CD14-positive monocyte (primary cell): ENCODE data around the gene ANKRD37. TPM values are rescaled to one million over a fixed set of nuclear protein-coding genes. Genes with fewer than 3 reads are reported as not detected.

Experiments
- DNase-seq, 3 donors: peaks; one replicate each; pipeline ENCODE4 v3.0.0-alpha.2; 2011 to 2022
- H2AFZ ChIP-seq: 2 replicates; pipeline ENCODE4 v1.6.0; 2012; ENCODE audit warnings: mild to moderate bottlenecking, low read depth, low read length, inconsistent platforms; ENCODE audit not compliant: insufficient read depth, poor library complexity, severe bottlenecking
- H3K27ac ChIP-seq, 2 donors: 1 replicate in 1 of 2; 2 replicates in 1 of 2; pipeline ENCODE4 v1.5.1; 2012 to 2013; ENCODE audit warnings: low read length in 2 of 2, control low read depth in 1 of 2, inconsistent platforms in 1 of 2, low read depth in 1 of 2, mild to moderate bottlenecking in 1 of 2
- H3K27me3 ChIP-seq, 2 donors: one replicate each; pipeline versions ENCODE4 v1.6.0 to v1.6.1; 2011 to 2013; ENCODE audit warnings: low read length in 2 of 2; ENCODE audit not compliant: control insufficient read depth in 2 of 2, insufficient read depth in 2 of 2
- H3K36me3 ChIP-seq, 2 donors: replicated peaks in 1 of 2; 1 replicate in 1 of 2; 2 replicates in 1 of 2; pipeline versions ENCODE4 v1.5.1 to v1.6.1; 2012 to 2013; ENCODE audit warnings: low read length in 2 of 2, control low read depth in 1 of 2, inconsistent platforms in 1 of 2, mild to moderate bottlenecking in 1 of 2; ENCODE audit not compliant: insufficient read depth in 2 of 2, control insufficient read depth in 1 of 2
- H3K4me1 ChIP-seq, 2 donors: 1 replicate in 1 of 2; 2 replicates in 1 of 2; pipeline versions ENCODE4 v1.5.1 to v1.6.1; 2012 to 2013; ENCODE audit warnings: low read length in 2 of 2, control low read depth in 1 of 2, inconsistent platforms in 1 of 2, mild to moderate bottlenecking in 1 of 2, moderate library complexity in 1 of 2; ENCODE audit not compliant: insufficient read depth in 2 of 2, control insufficient read depth in 1 of 2
- H3K4me2 ChIP-seq: replicated peaks from 2 replicates; pipeline ENCODE3; 2012; ENCODE audit warnings: low read length, moderate library complexity, mild to moderate bottlenecking; ENCODE audit not compliant: poor library complexity, severe bottlenecking; ENCODE audit errors: extremely low read depth
- H3K4me3 ChIP-seq, 3 experiments: fragments of 200-600 bp in 1 of 3; sonication (generic) in 1 of 3; replicated peaks in 1 of 3; 1 replicate in 2 of 3; 2 replicates in 1 of 3; pipeline ENCODE4 v1.5.1; 2011 to 2013; ENCODE audit warnings: low read length in 3 of 3, mild to moderate bottlenecking in 3 of 3, control low read depth in 2 of 3, low read depth in 2 of 3, inconsistent platforms in 1 of 3, moderate library complexity in 1 of 3
- H3K79me2 ChIP-seq: 2 replicates; pipeline ENCODE4 v1.6.0; 2012; ENCODE audit warnings: mild to moderate bottlenecking, control low read depth, inconsistent platforms, low read length, moderate library complexity; ENCODE audit not compliant: insufficient read depth
- H3K9ac ChIP-seq: 2 replicates; pipeline ENCODE4 v1.6.0; 2017; ENCODE audit warnings: low read length, mild to moderate bottlenecking; ENCODE audit not compliant: insufficient read depth, poor library complexity, severe bottlenecking
- H3K9me3 ChIP-seq, 2 donors: replicated peaks in 1 of 2; 1 replicate in 1 of 2; 2 replicates in 1 of 2; pipeline versions ENCODE4 v1.5.1 to v1.6.1; 2012 to 2013; ENCODE audit warnings: low read length in 2 of 2, control low read depth in 1 of 2; ENCODE audit not compliant: control insufficient read depth in 1 of 2, insufficient read depth in 1 of 2
- H4K20me1 ChIP-seq: 2 replicates; pipeline ENCODE4 v1.6.0; 2012; ENCODE audit warnings: mild to moderate bottlenecking, low read length, control low read depth, moderate library complexity; ENCODE audit not compliant: insufficient read depth
- H3K27ac Mint-ChIP-seq, 7 donors: one replicate each; pipeline ENCODE4 v1.8.0; 2020; ENCODE audit warnings: mild to moderate bottlenecking in 7 of 7, mixed read lengths in 7 of 7, moderate library complexity in 6 of 7, inconsistent platforms in 2 of 7
- H3K27me3 Mint-ChIP-seq, 3 donors: one replicate each; pipeline ENCODE4 v1.8.0; 2021 to 2022; ENCODE audit warnings: low read depth in 3 of 3, mild to moderate bottlenecking in 3 of 3, mixed read lengths in 3 of 3, moderate library complexity in 3 of 3, inconsistent platforms in 1 of 3
- H3K36me3 Mint-ChIP-seq, 2 donors: one replicate each; pipeline ENCODE4 v1.8.0; 2020; ENCODE audit warnings: mixed read lengths in 2 of 2, inconsistent platforms in 1 of 2, mild to moderate bottlenecking in 1 of 2
- H3K4me1 Mint-ChIP-seq: one replicate; pipeline ENCODE4 v1.8.0; 2020; ENCODE audit warnings: mild to moderate bottlenecking, mixed read lengths
- H3K4me3 Mint-ChIP-seq, 2 donors: one replicate each; pipeline ENCODE4 v1.8.0; 2020; ENCODE audit warnings: mild to moderate bottlenecking in 2 of 2, mixed read lengths in 2 of 2, moderate library complexity in 1 of 2
- H3K9me3 Mint-ChIP-seq, 7 donors: one replicate each; pipeline ENCODE4 v1.8.0; 2020 to 2022; ENCODE audit warnings: mixed read lengths in 7 of 7, mild to moderate bottlenecking in 6 of 7, moderate library complexity in 6 of 7, inconsistent platforms in 2 of 7
- CTCF ChIP-seq: fragments of 200-600 bp; IDR thresholded peaks from one replicate; pipeline ENCODE4 v1.8.0; 2022; ENCODE audit warnings: antibody characterized with exemption, mild to moderate bottlenecking
- WGBS: methylation state at CpG from one replicate; pipeline ENCODE4 v1.1.5; 2013; ENCODE audit warnings: missing lambda C conversion rate; ENCODE audit not compliant: insufficient coverage; 5-methylcytosine and 5-hydroxymethylcytosine counted together
- intact Hi-C, 2 donors: fragments of 100-400 bp; cut with micrococcal nuclease; formaldehyde crosslinking; loops; one replicate each; pipeline versions ENCODE4 v1.15.0 to v1.15.1; 2023
- polyA plus RNA-seq, 3 donors: library from polyadenylated mRNA; depleted of rRNA in 1 of 3; unstranded in 2 of 3; stranded (reverse) in 1 of 3; fragments of 300-500 nt in 2 of 3; fragments of >200 nt in 1 of 3; fragmentation: Illumina TruSeq in 2 of 3; gene quantifications; 1 replicate in 2 of 3; 2 replicates in 1 of 3; pipeline ENCODE4 v1.2.3, GENCODE V29; 2012 to 2021

ANKRD37 gene
- polyA plus RNA-seq, 3 donors: 4.2 to 6.5 (median 5.4) TPM

GRCh38 chr4:185399466-185399865, 2.8 kb downstream of the ANKRD37 start:
- Mint-ChIP-seq H3K27me3 (peaks cover 5 to 9% (median 6%) of the 10 kb centered on the region in 3 donors), H3K9me3 (no peaks in the 10 kb centered on the region), H3K27ac (no peak overlapping the region), H3K4me1 (peaks cover 17% of the 10 kb centered on the region), H3K4me3 (no peak overlapping the region), H3K36me3 (peaks cover 41 to 63% of the 10 kb centered on the region in 2 donors)
- no peak overlapping the region for H3K4me3 ChIP-seq
- no peak overlapping the region for H2AFZ ChIP-seq
- H3K4me2 ChIP-seq: no peak overlapping the region
- peaks cover 17 to 19% of the 10 kb centered on the region in 2 donors for H3K4me1 ChIP-seq
- H3K36me3 ChIP-seq: peaks cover 33 to 50% of the 10 kb centered on the region in 2 donors
- intact Hi-C loops: no loop called here
- no peaks in the 10 kb centered on the region for H3K79me2 ChIP-seq
- no CpG with 5 or more reads among the region's 8 CpGs for WGBS
- no peak overlapping the region for H3K9ac ChIP-seq
- H3K27me3 ChIP-seq: peaks cover 0 to 8% of the 10 kb centered on the region in 2 donors
- H4K20me1 ChIP-seq: no peaks in the 10 kb centered on the region
- H3K27ac ChIP-seq: no peak overlapping the region
- no peak for DNase-seq
- H3K9me3 ChIP-seq: no peaks in the 10 kb centered on the region
- no peak for TF ChIP-seq CTCF

- no peak overlapping the region for H3K4me2 ChIP-seq
- H3K27ac ChIP-seq: no peak overlapping the region
- peaks cover 64 to 81% of the 10 kb centered on the region in 2 donors for H3K36me3 Mint-ChIP-seq
- no peaks in the 10 kb centered on the region for H3K27me3 Mint-ChIP-seq
- DNase-seq: no peak
- peaks cover 4 to 5% of the 10 kb centered on the region in 2 donors for H3K4me1 ChIP-seq
- intact Hi-C loops: no loop called here
- WGBS: 100% methylated on average over 4 of the region's 4 CpGs
- H2AFZ ChIP-seq: no peak overlapping the region
- H3K79me2 ChIP-seq: no peaks in the 10 kb centered on the region
- H4K20me1 ChIP-seq: no peaks in the 10 kb centered on the region
- no peak overlapping the region for H3K4me3 ChIP-seq
- no peaks in the 10 kb centered on the region for H3K9me3 ChIP-seq
- H3K9ac ChIP-seq: no peak overlapping the region
- no peak overlapping the region for H3K4me3 Mint-ChIP-seq
- H3K4me1 Mint-ChIP-seq: peaks cover 12% of the 10 kb centered on the region
- H3K36me3 ChIP-seq: peaks cover 42 to 76% of the 10 kb centered on the region in 2 donors
- H3K27ac Mint-ChIP-seq: no peak overlapping the region
- no peak for TF ChIP-seq CTCF
- H3K27me3 ChIP-seq: no peaks in the 10 kb centered on the region
- peaks cover 0 to 1% (median 0%) of the 10 kb centered on the region in 7 donors for H3K9me3 Mint-ChIP-seq
These were observed 7.4 kb downstream of the ANKRD37 start for GRCh38 chr4:185404031-185404430.
